GM12878 (cell line): ENCODE results near the gene KIF25.

Experiments used
- RBBP5 ChIP-seq: fragments of 200-600 bp; sonication (generic); conservative IDR thresholded peaks from 2 replicates; pipeline ENCODE4 v1.6.1; 2016
- TF ChIP-seq, protein P1 (sequence below): fragments of 450-650 bp; IDR thresholded peaks from 2 replicates; pipeline ENCODE4 v1.6.1; 2017; ENCODE audit warnings: mild to moderate bottlenecking, low read depth, inconsistent platforms; ENCODE audit not compliant: poor library complexity, severe bottlenecking

DNA sequence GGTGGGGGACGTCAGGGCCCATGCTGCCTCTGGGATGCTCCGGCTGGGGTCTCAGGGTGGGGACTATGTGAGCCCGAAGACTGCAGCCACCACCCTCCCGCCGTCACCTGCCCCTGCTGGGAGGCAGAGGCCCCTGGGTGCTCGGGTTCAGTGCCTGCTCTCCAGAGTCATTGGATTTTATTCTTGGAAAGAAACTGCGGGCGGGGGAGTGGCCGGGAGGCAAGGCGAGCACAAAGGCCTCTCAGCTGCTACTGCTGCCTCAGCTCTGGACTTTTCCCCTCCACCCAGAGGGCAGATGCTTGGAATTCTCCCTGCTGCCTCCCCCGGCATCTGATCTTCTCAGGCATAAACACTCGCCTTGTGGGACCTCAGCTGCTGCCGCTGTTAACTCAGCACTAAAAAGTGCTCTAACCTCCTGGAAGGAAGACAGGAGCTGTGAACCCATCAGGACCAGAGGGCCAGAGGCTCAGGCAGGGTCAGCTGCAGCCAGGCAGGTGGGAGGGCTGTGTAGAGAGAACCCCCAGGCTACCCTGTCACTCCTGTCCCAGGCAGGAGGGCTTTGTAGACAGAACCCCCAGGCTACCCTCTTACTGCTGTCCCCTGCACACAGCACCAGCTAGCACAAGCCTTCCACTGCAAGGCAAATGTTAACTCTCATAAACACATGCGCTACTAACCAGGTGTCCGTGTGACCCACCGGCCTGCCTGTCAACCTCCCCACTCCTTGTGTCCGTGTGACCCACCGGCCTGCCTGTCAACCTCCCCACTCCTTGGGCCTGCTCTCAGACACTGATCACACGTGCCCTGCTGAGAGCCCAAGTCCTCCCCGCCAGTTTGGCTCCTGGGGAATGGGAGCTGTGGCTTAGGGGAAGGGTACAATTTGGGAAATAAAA, 90.9 kb downstream of the KIF25 start:
- no peak for TF ChIP-seq RBBP5
- TF ChIP-seq, protein P1, sequence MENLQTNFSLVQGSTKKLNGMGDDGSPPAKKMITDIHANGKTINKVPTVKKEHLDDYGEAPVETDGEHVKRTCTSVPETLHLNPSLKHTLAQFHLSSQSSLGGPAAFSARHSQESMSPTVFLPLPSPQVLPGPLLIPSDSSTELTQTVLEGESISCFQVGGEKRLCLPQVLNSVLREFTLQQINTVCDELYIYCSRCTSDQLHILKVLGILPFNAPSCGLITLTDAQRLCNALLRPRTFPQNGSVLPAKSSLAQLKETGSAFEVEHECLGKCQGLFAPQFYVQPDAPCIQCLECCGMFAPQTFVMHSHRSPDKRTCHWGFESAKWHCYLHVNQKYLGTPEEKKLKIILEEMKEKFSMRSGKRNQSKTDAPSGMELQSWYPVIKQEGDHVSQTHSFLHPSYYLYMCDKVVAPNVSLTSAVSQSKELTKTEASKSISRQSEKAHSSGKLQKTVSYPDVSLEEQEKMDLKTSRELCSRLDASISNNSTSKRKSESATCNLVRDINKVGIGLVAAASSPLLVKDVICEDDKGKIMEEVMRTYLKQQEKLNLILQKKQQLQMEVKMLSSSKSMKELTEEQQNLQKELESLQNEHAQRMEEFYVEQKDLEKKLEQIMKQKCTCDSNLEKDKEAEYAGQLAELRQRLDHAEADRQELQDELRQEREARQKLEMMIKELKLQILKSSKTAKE, result no peak
